Bronchial epithelial cell (primary cell): ENCODE data around the gene ABCA3. TPM values are rescaled to one million over a fixed set of nuclear protein-coding genes. Genes with fewer than 3 reads are reported as not detected.

Experiments
- DNase-seq: peaks from one replicate; pipeline ENCODE4 v3.0.0-alpha.2; 2010; ENCODE audit warnings: low read depth
- FAIRE-seq: peaks from 2 replicates; lab custom pipeline; 2011; peaks lifted over from hg19 to GRCh38; lab: Jason Lieb, UNC
- H3K27me3 ChIP-seq: 2 replicates; pipeline ENCODE4 v1.5.1; 2011; ENCODE audit warnings: low read length; ENCODE audit not compliant: control insufficient read depth, insufficient read depth
- H3K36me3 ChIP-seq: 2 replicates; pipeline ENCODE4 v1.5.1; 2011; ENCODE audit warnings: low read length; ENCODE audit not compliant: control insufficient read depth, insufficient read depth
- H3K4me3 ChIP-seq: 2 replicates; pipeline ENCODE4 v1.5.1; 2011; ENCODE audit warnings: mild to moderate bottlenecking, low read depth, low read length, control low read depth
- total RNA-seq: library from RNA; depleted of rRNA; stranded (reverse); fragments of >200 nt; gene quantifications from 2 replicates; pipeline ENCODE4 v1.2.1, GENCODE V29; 2014
- TF ChIP-seq, protein P1 (sequence below): IDR thresholded peaks from 2 replicates; pipeline ENCODE4 v1.5.1; 2011; ENCODE audit warnings: mild to moderate bottlenecking, moderate library complexity, low read length, control low read depth, inconsistent platforms; ENCODE audit not compliant: insufficient read depth, severe bottlenecking

The ABCA3 gene
- total RNA-seq, 1 donor from 2014 or later: under 0.01 TPM

DNA sequence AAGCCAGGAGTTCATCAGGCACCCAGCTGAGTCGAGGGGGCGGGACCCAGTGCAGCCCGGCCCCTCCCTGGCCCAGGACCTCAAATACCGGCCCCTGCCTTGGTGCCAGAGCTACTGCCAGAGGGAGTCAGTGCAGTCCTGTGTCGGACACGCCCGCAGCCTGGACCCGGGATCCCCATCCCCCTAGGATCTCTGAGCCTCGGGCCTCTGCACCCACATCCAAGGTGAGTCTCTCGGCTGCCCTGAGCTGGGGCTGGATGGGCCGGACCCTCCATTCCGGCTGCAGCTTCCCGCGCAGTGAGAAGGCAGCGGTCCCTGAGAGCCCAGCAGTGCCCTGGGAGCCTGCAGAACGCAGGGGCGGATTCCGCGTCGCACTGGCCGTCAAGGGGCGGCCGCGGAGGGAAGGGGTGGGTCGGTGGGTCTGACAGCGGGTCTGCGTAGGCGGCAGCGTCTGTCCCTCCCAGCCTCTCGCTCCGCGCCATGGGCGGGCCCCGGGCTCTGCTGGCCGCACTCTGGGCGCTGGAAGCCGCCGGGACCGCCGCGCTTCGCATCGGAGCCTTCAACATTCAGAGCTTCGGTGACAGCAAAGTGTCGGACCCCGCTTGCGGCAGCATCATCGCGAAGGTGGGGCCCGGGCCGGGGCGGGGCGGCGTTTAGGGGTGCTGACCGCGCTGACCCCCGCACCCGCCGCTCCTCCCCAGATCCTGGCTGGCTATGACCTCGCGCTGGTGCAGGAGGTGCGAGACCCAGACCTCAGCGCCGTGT lies 104.0 kb downstream of the ABCA3 start, which contains the start of gene DNASE1L2:
Gene DNASE1L2 (plus strand): TSS at position 108 of the 765 bp plus-strand sequence. CDS start 373 bp downstream, at position 481.
- H3K36me3 ChIP-seq: peaks cover 25% of the 10 kb centered on the region
- no peak for DNase-seq

GRCh38 chr16:2235695-2236336 lies 104.7 kb downstream of the ABCA3 start:
- TF ChIP-seq, protein P1, sequence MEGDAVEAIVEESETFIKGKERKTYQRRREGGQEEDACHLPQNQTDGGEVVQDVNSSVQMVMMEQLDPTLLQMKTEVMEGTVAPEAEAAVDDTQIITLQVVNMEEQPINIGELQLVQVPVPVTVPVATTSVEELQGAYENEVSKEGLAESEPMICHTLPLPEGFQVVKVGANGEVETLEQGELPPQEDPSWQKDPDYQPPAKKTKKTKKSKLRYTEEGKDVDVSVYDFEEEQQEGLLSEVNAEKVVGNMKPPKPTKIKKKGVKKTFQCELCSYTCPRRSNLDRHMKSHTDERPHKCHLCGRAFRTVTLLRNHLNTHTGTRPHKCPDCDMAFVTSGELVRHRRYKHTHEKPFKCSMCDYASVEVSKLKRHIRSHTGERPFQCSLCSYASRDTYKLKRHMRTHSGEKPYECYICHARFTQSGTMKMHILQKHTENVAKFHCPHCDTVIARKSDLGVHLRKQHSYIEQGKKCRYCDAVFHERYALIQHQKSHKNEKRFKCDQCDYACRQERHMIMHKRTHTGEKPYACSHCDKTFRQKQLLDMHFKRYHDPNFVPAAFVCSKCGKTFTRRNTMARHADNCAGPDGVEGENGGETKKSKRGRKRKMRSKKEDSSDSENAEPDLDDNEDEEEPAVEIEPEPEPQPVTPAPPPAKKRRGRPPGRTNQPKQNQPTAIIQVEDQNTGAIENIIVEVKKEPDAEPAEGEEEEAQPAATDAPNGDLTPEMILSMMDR: no peak
- no peak for DNase-seq
- H3K27me3 ChIP-seq: peaks cover 16% of the 10 kb centered on the region
- H3K4me3 ChIP-seq: no peak overlapping the region
- FAIRE-seq: no peak
- peaks cover 26% of the 10 kb centered on the region for H3K36me3 ChIP-seq

More for the DNA sequence above, 104.0 kb downstream of the ABCA3 start, which contains the start of gene DNASE1L2:
- FAIRE-seq: no peak
- Histone ChIP-seq H3K27me3 (peaks cover 16% of the 10 kb centered on the region), H3K4me3 (peak within 1 kb of the TSS; percentile 10)
- TF ChIP-seq, protein P1: no peak

DNA sequence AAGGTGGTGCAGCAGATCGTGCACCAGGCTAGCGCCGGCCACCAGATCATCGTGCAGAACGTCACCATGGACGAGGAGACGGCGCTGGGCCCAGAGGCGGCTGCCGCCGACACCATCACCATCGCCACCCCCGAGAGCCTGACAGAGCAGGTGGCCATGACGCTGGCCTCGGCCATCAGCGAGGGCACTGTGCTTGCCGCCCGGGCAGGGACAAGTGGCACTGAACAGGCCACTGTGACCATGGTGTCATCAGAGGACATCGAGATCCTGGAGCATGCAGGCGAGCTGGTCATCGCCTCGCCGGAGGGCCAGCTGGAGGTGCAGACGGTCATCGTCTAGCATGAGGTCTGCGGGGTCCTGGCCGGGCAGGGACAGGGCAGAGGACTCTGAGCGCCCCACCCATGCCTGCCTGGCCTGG lies 105.3 kb downstream of the ABCA3 start:
- DNase-seq: no peak
- Histone ChIP-seq H3K36me3 (peaks cover 26% of the 10 kb centered on the region), H3K27me3 (peaks cover 16% of the 10 kb centered on the region), H3K4me3 (no peak overlapping the region)
- no peak for FAIRE-seq
- TF ChIP-seq, protein P1: no peak

- peaks cover 26% of the 10 kb centered on the region for H3K36me3 ChIP-seq
- TF ChIP-seq, protein P1: no peak
- FAIRE-seq: no peak
- no peak for DNase-seq
- H3K4me3 ChIP-seq: no peak overlapping the region
- peaks cover 16% of the 10 kb centered on the region for H3K27me3 ChIP-seq
Measured at GRCh38 chr16:2234813-2235170, 105.7 kb downstream of the ABCA3 start.

GRCh38 chr16:2233872-2234812 lies 106.4 kb downstream of the ABCA3 start:
- DNase-seq (no peak), FAIRE-seq (no peak)
- Histone ChIP-seq H3K27me3 (peaks cover 16% of the 10 kb centered on the region), H3K36me3 (peaks cover 31% of the 10 kb centered on the region), H3K4me3 (no peak overlapping the region)
- TF ChIP-seq, protein P1: no peak
